Testis (tissue), 3 donors: ENCODE data around the gene ICE2. TPM values are rescaled to one million over a fixed set of nuclear protein-coding genes. Genes with fewer than 3 reads are reported as not detected.

ENCODE experiments used
- DNase-seq: peaks from one replicate; pipeline ENCODE4 v3.0.0-alpha.2; 2019
- H3K27ac ChIP-seq, 2 donors: fragments of 200-600 bp; sonication (generic); one replicate each; pipeline ENCODE4 v1.5.1; 2019
- H3K27me3 ChIP-seq: fragments of 200-600 bp; sonication (generic); one replicate; pipeline ENCODE4 v1.5.1; 2019
- H3K36me3 ChIP-seq: fragments of 200-600 bp; sonication (generic); one replicate; pipeline ENCODE4 v1.5.1; 2017; ENCODE audit warnings: low read depth; ENCODE audit errors: missing control alignments
- H3K4me1 ChIP-seq: fragments of 200-600 bp; sonication (generic); one replicate; pipeline ENCODE4 v1.5.1; 2019
- H3K4me3 ChIP-seq, 2 donors: fragments of 200-600 bp; sonication (generic); one replicate each; pipeline ENCODE4 v1.5.1; 2017 to 2019
- H3K9me3 ChIP-seq: fragments of 200-600 bp; sonication (generic); one replicate; pipeline ENCODE4 v1.5.1; 2017
- CTCF ChIP-seq, 3 experiments: fragments of 450-650 bp in 2 of 3; fragments of 200-600 bp in 1 of 3; sonication (generic) in 1 of 3; IDR thresholded peaks; one replicate each; pipeline ENCODE4 v1.5.1; 2016 to 2019; ENCODE audit warnings: antibody characterized with exemption in 3 of 3, mild to moderate bottlenecking in 2 of 3, moderate library complexity in 1 of 3
- POLR2A ChIP-seq: fragments of 450-650 bp; IDR thresholded peaks from one replicate; pipeline ENCODE4 v1.6.1; 2017; ENCODE audit warnings: antibody characterized with exemption, mild to moderate bottlenecking, moderate library complexity
- WGBS, 2 donors: methylation state at CpG; one replicate each; pipeline ENCODE4 v1.1.5; 2018; 5-methylcytosine and 5-hydroxymethylcytosine counted together
- intact Hi-C: fragments of 100-400 bp; cut with DNase I; formaldehyde crosslinking; loops from one replicate; pipeline ENCODE4 v1.15.1; 2023; ENCODE audit warnings: low total_unique reads
- polyA plus RNA-seq: library from polyadenylated mRNA; stranded (reverse); fragments of 350-450 nt; fragmentation: Illumina TruSeq; extraction: RNeasy Lipid Tissue Mini Kit (QIAGEN cat#74804); gene quantifications from one replicate; pipeline ENCODE4 v1.2.3, GENCODE V29; 2014; ENCODE audit warnings: low read depth, low replicate concordance; ENCODE audit not compliant: insufficient read depth
- total RNA-seq, 2 donors: library from RNA; depleted of rRNA; stranded (reverse); fragments of >200 nt; gene quantifications; one replicate each; pipeline ENCODE4 v1.2.3, GENCODE V29; 2016

ICE2 gene
- total and polyA plus RNA-seq, 3 donors from 2014 or later, result 24.3 to 48.3 (median 44.6) TPM

DNA sequence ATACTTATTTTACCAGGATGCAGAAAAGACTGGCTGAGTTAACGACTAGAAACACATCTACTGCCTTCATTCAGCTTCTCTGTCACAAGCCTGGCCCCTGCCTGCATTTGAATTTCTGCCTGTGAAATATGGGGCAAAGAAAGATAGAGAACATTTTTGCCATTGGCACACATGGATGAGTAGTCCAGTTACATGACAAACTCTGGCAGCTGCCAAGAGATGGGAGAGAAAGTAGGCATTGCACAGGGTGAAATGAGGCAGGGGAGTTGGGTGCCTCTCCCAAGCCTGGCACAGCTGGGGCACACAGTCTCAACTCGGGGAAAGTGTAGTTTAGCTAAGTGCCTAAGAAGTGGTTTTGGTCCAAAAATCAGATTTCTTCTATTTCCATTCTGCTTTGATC is 105.2 kb downstream of the ICE2 start:
- intact Hi-C loops, result no loop called here
- 72 to 75% methylated on average over 2 of the region's 2 CpGs for WGBS, 2 donors
- H3K27ac ChIP-seq, result peak overlapping the region; percentile 39 to 43

GRCh38 chr15:60373327-60373726 is 105.6 kb downstream of the ICE2 start:
- Histone ChIP-seq H3K4me3 (no peak overlapping the region), H3K4me1 (peaks cover 23% of the 10 kb centered on the region), H3K9me3 (no peaks in the 10 kb centered on the region), H3K27me3 (no peaks in the 10 kb centered on the region), H3K36me3 (no peaks in the 10 kb centered on the region), H3K27ac (peak overlapping the region; percentile 39 to 43)
- 100% methylated on average over 1 to 3 of the region's 3 CpGs for WGBS, 2 donors
- TF ChIP-seq POLR2A (no peak), CTCF (IDR thresholded peaks at IDR 0.05) (no peak)
- intact Hi-C loops, result no loop called here
- DNase-seq, result no peak

More for the DNA sequence above, 105.2 kb downstream of the ICE2 start:
- TF ChIP-seq CTCF (IDR thresholded peaks at IDR 0.05) (no peak), POLR2A (no peak)
- no peak overlapping the region for H3K4me3 ChIP-seq
- no peaks in the 10 kb centered on the region for H3K9me3 ChIP-seq
- no peaks in the 10 kb centered on the region for H3K27me3 ChIP-seq
- H3K4me1 ChIP-seq, result peaks cover 23% of the 10 kb centered on the region
- DNase-seq, result no peak
- no peaks in the 10 kb centered on the region for H3K36me3 ChIP-seq

DNA sequence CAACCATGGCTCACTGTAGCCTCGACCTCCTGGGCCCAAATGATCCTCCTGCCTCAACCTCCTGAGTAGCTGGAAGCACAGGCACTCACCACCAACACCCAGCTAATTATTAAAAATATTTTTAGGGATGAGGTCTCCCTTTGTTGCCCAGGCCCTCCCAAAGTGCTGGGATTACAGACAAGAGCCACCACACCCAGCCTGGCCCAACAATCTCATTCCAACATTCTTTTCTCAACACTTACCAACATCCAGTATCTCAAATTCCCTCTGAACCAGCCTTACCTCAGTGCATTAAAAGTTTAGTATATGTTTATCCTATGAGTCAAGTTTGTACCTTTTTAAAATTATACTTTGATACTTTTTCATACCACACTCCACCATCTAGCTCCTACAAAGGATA is 106.2 kb downstream of the ICE2 start:
- H3K4me3 ChIP-seq, result no peak overlapping the region
- H3K4me1 ChIP-seq, result peaks cover 23% of the 10 kb centered on the region
- H3K36me3 ChIP-seq, result no peaks in the 10 kb centered on the region
- 93 to 100% methylated on average over 1 of the region's 1 CpG for WGBS, 2 donors
- H3K27me3 ChIP-seq, result no peaks in the 10 kb centered on the region
- intact Hi-C loops, result no loop called here
- no peaks in the 10 kb centered on the region for H3K9me3 ChIP-seq
- DNase-seq, result no peak
- TF ChIP-seq POLR2A, result no peak
- TF ChIP-seq CTCF (IDR thresholded peaks at IDR 0.05), result no peak
- peak overlapping the region in 1 of 2 donors; percentile 58 for H3K27ac ChIP-seq

- WGBS, 2 donors, result 84 to 88% methylated on average over 4 of the region's 4 CpGs
- Histone ChIP-seq H3K9me3 (no peaks in the 10 kb centered on the region), H3K4me1 (peaks cover 23% of the 10 kb centered on the region), H3K36me3 (no peaks in the 10 kb centered on the region), H3K27me3 (no peaks in the 10 kb centered on the region), H3K27ac (peak overlapping the region in 1 of 2 donors; percentile 58), H3K4me3 (no peak overlapping the region)
- no peak for DNase-seq
- TF ChIP-seq POLR2A (no peak), CTCF (IDR thresholded peaks at IDR 0.05) (no peak)
- intact Hi-C loops, result no loop called here
These were observed 106.7 kb downstream of the ICE2 start for GRCh38 chr15:60372227-60372626.
